22Rv1 (cell line): ENCODE results near the gene PLRG1.

Source experiments
- ZFX ChIP-seq: fragments of 450-650 bp; IDR thresholded peaks from 2 replicates; pipeline ENCODE4 v1.6.1; 2017; ENCODE audit warnings: antibody characterized with exemption, borderline replicate concordance
- TF ChIP-seq, protein P1 (sequence below): fragments of 450-650 bp; IDR thresholded peaks from 2 replicates; pipeline ENCODE4 v1.5.1; 2017; ENCODE audit warnings: mild to moderate bottlenecking

DNA sequence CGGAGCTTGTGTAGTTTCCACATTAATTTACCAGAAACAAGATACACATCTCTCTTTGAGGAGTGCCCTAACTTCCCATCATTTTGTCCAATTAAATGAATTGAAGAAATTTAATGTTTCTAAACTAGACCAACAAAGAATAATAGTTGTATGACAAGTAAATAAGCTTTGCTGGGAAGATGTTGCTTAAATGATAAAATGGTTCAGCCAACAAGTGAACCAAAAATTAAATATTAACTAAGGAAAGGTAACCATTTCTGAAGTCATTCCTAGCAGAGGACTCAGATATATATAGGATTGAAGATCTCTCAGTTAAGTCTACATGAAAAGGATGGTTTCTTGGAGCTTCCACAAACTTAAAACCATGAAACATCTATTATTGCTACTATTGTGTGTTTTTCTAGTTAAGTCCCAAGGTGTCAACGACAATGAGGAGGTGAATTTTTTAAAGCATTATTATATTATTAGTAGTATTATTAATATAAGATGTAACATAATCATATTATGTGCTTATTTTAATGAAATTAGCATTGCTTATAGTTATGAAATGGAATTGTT lies 12.6 kb upstream of the PLRG1 start, which contains the start of gene FGB:
- TF ChIP-seq, protein P1, sequence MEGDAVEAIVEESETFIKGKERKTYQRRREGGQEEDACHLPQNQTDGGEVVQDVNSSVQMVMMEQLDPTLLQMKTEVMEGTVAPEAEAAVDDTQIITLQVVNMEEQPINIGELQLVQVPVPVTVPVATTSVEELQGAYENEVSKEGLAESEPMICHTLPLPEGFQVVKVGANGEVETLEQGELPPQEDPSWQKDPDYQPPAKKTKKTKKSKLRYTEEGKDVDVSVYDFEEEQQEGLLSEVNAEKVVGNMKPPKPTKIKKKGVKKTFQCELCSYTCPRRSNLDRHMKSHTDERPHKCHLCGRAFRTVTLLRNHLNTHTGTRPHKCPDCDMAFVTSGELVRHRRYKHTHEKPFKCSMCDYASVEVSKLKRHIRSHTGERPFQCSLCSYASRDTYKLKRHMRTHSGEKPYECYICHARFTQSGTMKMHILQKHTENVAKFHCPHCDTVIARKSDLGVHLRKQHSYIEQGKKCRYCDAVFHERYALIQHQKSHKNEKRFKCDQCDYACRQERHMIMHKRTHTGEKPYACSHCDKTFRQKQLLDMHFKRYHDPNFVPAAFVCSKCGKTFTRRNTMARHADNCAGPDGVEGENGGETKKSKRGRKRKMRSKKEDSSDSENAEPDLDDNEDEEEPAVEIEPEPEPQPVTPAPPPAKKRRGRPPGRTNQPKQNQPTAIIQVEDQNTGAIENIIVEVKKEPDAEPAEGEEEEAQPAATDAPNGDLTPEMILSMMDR, result no peak
- no peak for TF ChIP-seq ZFX
